SK-N-SH treated with all-trans-retinoic acid at 6 μM for 48 hours (cell line): ENCODE measurements around the gene JPH3.

ENCODE experiments used
- ATAC-seq: fragments of 200-7000 bp; cut with Tn5 transposase; 3 replicates; pipeline ENCODE4 v1.9.1; 2020; ENCODE audit warnings: mild to moderate bottlenecking, moderate library complexity
- ARNTL ChIP-seq: fragments of 450-650 bp; formaldehyde crosslinking; IDR thresholded peaks from 2 replicates; pipeline ENCODE4 v1.5.0; 2020; ENCODE audit warnings: low read depth, mild to moderate bottlenecking, moderate library complexity, borderline replicate concordance
- BACH2 ChIP-seq: fragments of 250-450 bp; sonication (Bioruptor Pico); IDR thresholded peaks from 2 replicates; pipeline ENCODE4 v1.9.0; 2021; ENCODE audit warnings: mild to moderate bottlenecking, borderline replicate concordance
- CSDC2 ChIP-seq: fragments of 250-450 bp; sonication (Bioruptor Pico); IDR thresholded peaks from 2 replicates; pipeline ENCODE4 v1.5.0; 2020; ENCODE audit warnings: mild to moderate bottlenecking, moderate library complexity
- ESRRG ChIP-seq: fragments of 250-450 bp; sonication (Bioruptor Pico); IDR thresholded peaks from 2 replicates; pipeline ENCODE4 v1.6.1; 2021; ENCODE audit warnings: mild to moderate bottlenecking
- OSR1 ChIP-seq: fragments of 250-450 bp; sonication (Bioruptor Pico); IDR thresholded peaks from 2 replicates; pipeline ENCODE4 v1.8.0; 2022; ENCODE audit warnings: moderate library complexity, mild to moderate bottlenecking, inconsistent platforms
- PPARA ChIP-seq: fragments of 250-450 bp; sonication (Bioruptor Pico); IDR thresholded peaks from 2 replicates; pipeline ENCODE4 v1.5.0; 2020; ENCODE audit warnings: mild to moderate bottlenecking, borderline replicate concordance
- TCF4 ChIP-seq: fragments of 250-450 bp; sonication (Bioruptor Pico); IDR thresholded peaks from 2 replicates; pipeline ENCODE4 v1.8.0; 2021; ENCODE audit warnings: mild to moderate bottlenecking, moderate library complexity, borderline replicate concordance
- TOX ChIP-seq: fragments of 250-450 bp; sonication (Bioruptor Pico); IDR thresholded peaks from 2 replicates; pipeline ENCODE4 v1.8.0; 2021; ENCODE audit warnings: mild to moderate bottlenecking, moderate library complexity, borderline replicate concordance
- ZC3H10 ChIP-seq: fragments of 250-450 bp; sonication (Bioruptor Pico); IDR thresholded peaks from 2 replicates; pipeline ENCODE4 v1.5.1; 2021; ENCODE audit warnings: mild to moderate bottlenecking, moderate library complexity
- ZFP3 ChIP-seq: fragments of 250-450 bp; sonication (Bioruptor Pico); IDR thresholded peaks from 2 replicates; pipeline ENCODE4 v1.5.0; 2020; ENCODE audit warnings: mild to moderate bottlenecking, moderate library complexity
- ZFP30 ChIP-seq: fragments of 450-650 bp; formaldehyde crosslinking; IDR thresholded peaks from 2 replicates; pipeline ENCODE4 v1.5.0; 2022; ENCODE audit warnings: mild to moderate bottlenecking, moderate library complexity
- ZNF565 ChIP-seq: fragments of 450-650 bp; formaldehyde crosslinking; conservative IDR thresholded peaks from 2 replicates; pipeline ENCODE4 v1.5.0; 2020; ENCODE audit warnings: low read depth, mild to moderate bottlenecking, moderate library complexity
- ZNF70 ChIP-seq: fragments of 450-650 bp; formaldehyde crosslinking; IDR thresholded peaks from 2 replicates; pipeline ENCODE4 v1.5.0; 2020; ENCODE audit warnings: mild to moderate bottlenecking, moderate library complexity
- TF ChIP-seq, protein P1 (sequence below): fragments of 250-450 bp; sonication (Bioruptor Pico); IDR thresholded peaks from 2 replicates; pipeline ENCODE4 v1.5.1; 2021; ENCODE audit warnings: mild to moderate bottlenecking, moderate library complexity
- TF ChIP-seq, protein P2 (sequence below): fragments of 250-450 bp; sonication (Bioruptor Pico); IDR thresholded peaks from 2 replicates; pipeline ENCODE4 v1.5.0; 2020; ENCODE audit warnings: mild to moderate bottlenecking, moderate library complexity
- TF ChIP-seq, protein P3 (sequence below): fragments of 250-450 bp; sonication (Bioruptor Pico); IDR thresholded peaks from 2 replicates; pipeline ENCODE4 v1.8.0; 2020; ENCODE audit warnings: mild to moderate bottlenecking, moderate library complexity, borderline replicate concordance
- TF ChIP-seq, protein P4 (sequence below): fragments of 250-450 bp; sonication (Bioruptor Pico); IDR thresholded peaks from 2 replicates; pipeline ENCODE4 v1.5.1; 2020; ENCODE audit warnings: low read depth, mild to moderate bottlenecking, moderate library complexity

The JPH3 gene

DNA sequence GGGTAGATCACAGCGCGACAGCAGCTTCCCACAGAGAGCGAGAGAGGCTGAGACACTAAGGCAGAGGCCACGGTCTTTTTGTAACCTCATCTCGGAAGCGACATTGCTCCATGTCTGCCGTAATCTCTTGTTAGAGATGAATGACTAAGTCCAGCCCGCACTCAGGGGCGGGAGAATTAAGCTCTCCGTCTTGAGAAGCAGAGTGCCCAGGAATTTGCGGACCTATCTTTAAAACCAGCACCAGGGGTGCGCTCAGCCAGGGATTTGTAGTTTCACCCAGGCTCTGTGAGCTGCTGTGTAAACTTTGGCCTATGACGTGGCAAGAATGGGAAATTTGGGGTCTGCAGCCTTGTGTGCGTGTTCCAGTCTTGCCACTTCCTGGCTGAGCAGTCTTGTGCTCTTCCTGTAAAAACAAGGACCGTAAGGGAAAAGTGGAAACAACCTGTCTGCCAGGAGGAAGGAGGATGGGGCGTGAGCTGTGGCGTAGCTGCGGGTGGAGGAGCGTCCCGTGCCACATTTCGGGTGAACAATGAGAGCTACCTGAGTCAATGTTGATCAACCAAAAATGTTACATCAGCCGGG is 16.0 kb upstream of the JPH3 start:
- TF ChIP-seq, protein P1, sequence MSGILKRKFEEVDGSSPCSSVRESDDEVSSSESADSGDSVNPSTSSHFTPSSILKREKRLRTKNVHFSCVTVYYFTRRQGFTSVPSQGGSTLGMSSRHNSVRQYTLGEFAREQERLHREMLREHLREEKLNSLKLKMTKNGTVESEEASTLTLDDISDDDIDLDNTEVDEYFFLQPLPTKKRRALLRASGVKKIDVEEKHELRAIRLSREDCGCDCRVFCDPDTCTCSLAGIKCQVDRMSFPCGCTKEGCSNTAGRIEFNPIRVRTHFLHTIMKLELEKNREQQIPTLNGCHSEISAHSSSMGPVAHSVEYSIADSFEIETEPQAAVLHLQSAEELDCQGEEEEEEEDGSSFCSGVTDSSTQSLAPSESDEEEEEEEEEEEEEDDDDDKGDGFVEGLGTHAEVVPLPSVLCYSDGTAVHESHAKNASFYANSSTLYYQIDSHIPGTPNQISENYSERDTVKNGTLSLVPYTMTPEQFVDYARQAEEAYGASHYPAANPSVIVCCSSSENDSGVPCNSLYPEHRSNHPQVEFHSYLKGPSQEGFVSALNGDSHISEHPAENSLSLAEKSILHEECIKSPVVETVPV = no peak
- TF ChIP-seq ZNF70 (CRISPR knock-in tag) = no peak
- no peak for TF ChIP-seq OSR1
- TF ChIP-seq TOX (CRISPR knock-in tag) = no peak
- TF ChIP-seq ESRRG = no peak
- TF ChIP-seq ZNF565 = no peak
- no peak for TF ChIP-seq TCF4 (CRISPR knock-in tag)
- no peak for TF ChIP-seq ZFP30
- TF ChIP-seq CSDC2 = no peak
- TF ChIP-seq ZFP3 (CRISPR knock-in tag) = no peak
- TF ChIP-seq, all 23 proteins: peak for 0
- no peak for ATAC-seq

DNA sequence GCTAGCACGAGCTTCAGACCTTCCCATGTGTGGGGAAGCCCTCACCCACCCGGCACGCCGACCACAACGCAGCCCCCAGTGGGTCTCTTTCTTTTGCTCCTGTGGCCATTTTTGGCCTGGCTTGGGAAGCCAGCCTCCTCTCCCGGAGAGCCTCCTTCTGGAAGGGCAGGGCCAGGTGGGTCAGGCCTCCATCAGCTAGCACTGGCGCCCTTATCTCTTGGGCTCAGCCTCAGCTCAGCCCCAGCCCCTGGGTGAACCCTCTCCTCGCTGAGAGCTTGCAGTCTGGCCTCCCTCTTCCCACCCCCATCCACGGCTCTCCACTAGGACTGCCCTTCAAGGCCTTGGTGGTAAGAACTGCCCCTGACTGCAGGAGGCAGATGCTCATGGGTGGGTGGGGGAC is 14.7 kb upstream of the JPH3 start:
- no peak for ATAC-seq
- TF ChIP-seq, protein P2, sequence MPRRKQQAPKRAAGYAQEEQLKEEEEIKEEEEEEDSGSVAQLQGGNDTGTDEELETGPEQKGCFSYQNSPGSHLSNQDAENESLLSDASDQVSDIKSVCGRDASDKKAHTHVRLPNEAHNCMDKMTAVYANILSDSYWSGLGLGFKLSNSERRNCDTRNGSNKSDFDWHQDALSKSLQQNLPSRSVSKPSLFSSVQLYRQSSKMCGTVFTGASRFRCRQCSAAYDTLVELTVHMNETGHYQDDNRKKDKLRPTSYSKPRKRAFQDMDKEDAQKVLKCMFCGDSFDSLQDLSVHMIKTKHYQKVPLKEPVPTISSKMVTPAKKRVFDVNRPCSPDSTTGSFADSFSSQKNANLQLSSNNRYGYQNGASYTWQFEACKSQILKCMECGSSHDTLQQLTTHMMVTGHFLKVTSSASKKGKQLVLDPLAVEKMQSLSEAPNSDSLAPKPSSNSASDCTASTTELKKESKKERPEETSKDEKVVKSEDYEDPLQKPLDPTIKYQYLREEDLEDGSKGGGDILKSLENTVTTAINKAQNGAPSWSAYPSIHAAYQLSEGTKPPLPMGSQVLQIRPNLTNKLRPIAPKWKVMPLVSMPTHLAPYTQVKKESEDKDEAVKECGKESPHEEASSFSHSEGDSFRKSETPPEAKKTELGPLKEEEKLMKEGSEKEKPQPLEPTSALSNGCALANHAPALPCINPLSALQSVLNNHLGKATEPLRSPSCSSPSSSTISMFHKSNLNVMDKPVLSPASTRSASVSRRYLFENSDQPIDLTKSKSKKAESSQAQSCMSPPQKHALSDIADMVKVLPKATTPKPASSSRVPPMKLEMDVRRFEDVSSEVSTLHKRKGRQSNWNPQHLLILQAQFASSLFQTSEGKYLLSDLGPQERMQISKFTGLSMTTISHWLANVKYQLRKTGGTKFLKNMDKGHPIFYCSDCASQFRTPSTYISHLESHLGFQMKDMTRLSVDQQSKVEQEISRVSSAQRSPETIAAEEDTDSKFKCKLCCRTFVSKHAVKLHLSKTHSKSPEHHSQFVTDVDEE (CRISPR knock-in tag) = no peak
- no peak for TF ChIP-seq PPARA (CRISPR knock-in tag)
- TF ChIP-seq, protein P1 = no peak
- no peak for TF ChIP-seq CSDC2
- TF ChIP-seq, protein P3, sequence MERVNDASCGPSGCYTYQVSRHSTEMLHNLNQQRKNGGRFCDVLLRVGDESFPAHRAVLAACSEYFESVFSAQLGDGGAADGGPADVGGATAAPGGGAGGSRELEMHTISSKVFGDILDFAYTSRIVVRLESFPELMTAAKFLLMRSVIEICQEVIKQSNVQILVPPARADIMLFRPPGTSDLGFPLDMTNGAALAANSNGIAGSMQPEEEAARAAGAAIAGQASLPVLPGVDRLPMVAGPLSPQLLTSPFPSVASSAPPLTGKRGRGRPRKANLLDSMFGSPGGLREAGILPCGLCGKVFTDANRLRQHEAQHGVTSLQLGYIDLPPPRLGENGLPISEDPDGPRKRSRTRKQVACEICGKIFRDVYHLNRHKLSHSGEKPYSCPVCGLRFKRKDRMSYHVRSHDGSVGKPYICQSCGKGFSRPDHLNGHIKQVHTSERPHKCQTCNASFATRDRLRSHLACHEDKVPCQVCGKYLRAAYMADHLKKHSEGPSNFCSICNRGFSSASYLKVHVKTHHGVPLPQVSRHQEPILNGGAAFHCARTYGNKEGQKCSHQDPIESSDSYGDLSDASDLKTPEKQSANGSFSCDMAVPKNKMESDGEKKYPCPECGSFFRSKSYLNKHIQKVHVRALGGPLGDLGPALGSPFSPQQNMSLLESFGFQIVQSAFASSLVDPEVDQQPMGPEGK = no peak
- no peak for TF ChIP-seq ZNF70 (CRISPR knock-in tag)
- no peak for TF ChIP-seq ZFP30

DNA sequence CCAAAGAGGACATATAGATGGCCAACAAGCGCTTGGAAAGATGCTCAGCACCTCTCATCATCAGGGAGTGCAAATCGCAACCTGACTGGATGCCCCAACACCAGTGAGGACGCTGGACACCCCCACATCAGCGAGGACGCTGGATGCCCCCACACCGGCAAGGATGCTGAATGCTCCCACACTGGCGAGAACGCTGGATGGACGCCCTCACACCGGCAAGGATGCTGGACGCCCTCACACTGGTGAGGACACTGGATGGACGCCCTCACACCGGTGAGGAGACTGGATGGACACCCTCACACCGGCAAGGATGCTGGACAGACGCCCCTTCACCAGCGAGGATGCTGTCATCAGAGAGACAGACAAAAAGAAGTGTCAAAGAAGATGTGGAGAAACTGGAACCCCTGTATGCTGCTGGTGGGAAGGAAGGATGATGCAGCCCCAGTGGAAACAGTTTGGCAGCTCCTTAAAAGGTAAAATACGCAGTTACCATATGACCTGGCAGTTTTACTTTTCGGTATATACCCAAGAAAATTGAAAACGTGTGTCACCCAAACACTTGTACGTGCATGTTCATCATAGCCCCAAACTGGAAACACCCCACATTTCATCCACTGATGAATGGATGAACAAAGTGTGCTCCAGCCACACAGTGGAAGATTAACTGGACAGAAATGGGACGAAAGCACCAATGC is 10.1 kb upstream of the JPH3 start:
- TF ChIP-seq ZNF565 (no peak), CSDC2 (no peak), ZFP3 (CRISPR knock-in tag) (no peak), ARNTL (CRISPR knock-in tag) (no peak), BACH2 (CRISPR knock-in tag) (no peak), PPARA (CRISPR knock-in tag) (no peak), ZC3H10 (CRISPR knock-in tag) (no peak), TCF4 (CRISPR knock-in tag) (no peak), TOX (CRISPR knock-in tag) (no peak)
- TF ChIP-seq, protein P4, sequence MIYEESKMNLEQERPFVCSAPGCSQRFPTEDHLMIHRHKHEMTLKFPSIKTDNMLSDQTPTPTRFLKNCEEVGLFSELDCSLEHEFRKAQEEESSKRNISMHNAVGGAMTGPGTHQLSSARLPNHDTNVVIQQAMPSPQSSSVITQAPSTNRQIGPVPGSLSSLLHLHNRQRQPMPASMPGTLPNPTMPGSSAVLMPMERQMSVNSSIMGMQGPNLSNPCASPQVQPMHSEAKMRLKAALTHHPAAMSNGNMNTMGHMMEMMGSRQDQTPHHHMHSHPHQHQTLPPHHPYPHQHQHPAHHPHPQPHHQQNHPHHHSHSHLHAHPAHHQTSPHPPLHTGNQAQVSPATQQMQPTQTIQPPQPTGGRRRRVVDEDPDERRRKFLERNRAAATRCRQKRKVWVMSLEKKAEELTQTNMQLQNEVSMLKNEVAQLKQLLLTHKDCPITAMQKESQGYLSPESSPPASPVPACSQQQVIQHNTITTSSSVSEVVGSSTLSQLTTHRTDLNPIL (CRISPR knock-in tag) = no peak
- TF ChIP-seq, protein P2 (CRISPR knock-in tag) = no peak
- ATAC-seq = no peak
